GM18502 (cell line): Measurements from ENCODE around the gene CREG1.
"Not testable (repeated sequence)": the region's sequence is repeated elsewhere in the genome, so short reads cannot be mapped to it uniquely, and the experiment has no call there.

Experiments
- ATAC-seq: cut with Tn5 transposase; IDR thresholded peaks from one replicate; pipeline ENCODE4 v1.9.1; 2021; ENCODE audit warnings: mild to moderate bottlenecking; ENCODE audit not compliant: unreplicated experiment, poor library complexity

Gene CREG1

DNA sequence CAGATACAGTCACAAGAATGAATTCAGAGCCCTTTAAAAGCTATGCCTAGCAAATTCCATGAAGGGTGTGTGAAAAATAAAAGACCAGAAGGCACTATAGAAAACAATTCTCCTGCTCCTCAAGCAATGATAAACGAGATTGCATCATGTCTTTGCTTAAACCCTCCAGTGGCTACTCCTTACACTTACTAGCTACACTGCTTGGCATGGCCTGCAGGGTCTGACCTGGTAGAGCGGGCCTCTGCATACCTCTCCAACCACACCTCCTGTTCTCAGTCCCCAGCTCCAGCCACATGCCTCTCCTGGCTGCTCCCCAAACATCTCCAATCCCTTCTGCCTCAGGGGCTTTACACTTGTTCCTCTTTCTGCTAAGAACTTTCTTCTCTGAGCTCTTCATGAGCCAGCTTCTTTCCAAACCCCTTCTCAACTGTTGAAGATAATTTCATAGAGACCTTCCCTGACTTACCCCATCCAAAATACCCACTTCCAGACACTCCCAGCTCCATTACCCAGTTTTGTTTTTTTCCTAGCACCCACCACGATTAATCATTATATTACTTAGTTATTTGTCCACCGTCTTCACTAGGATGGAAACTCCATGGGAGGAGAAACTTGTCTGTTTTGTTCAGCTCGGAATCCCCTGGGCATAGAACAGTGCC lies 11.2 kb upstream of the CREG1 start:
- no peak for ATAC-seq

DNA sequence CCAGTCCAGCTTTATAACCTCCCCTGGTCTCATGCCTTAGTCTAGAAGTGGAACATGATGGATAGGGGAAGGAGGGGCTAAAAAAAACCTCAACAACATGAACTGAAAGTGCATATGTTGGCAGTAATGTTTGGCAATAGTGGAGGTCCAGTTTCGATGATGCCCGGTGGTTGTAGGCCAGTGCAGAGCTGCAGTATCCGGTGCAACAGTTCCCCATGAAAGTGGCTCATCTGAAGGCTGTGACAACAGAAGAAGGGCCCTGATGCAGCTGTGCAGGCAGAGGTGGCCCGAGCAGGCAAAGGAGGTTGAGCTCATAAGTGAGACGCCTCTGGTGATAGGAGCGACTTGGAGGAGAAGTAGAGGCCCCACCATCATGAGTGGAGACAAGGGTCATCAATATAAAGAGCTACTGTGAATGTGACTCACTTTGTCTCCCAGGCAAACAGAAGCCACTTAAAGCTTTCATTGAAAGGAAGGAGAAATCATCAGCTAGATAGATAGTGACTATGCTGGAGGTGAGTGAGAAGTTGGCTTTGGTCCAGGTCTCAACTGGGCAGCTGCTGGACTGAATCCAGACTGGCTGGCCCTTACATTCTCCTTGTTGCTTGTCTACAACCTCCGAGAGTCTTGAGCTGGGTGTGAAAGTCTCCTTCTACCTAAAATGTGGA lies 10.2 kb upstream of the CREG1 start:
- no peak for ATAC-seq

DNA sequence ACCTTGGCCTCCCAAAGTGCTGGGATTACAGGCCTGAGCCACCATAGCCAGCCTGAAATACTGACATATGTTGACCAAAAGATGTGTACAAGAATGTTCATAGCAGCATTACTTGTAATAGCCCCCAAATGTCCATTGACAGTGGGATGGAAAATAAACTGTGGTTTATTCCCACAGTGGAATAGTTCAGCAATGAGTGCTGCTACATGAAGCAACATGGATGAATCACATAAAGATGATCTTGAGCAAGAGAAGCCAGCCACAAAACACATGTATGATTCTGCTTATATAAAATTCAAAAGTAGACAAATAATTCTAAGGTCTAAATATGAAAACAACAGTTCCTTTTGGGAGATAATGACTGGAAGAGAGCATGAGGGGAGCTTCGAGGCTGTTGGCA lies 9.1 kb upstream of the CREG1 start:
- ATAC-seq = no peak

DNA sequence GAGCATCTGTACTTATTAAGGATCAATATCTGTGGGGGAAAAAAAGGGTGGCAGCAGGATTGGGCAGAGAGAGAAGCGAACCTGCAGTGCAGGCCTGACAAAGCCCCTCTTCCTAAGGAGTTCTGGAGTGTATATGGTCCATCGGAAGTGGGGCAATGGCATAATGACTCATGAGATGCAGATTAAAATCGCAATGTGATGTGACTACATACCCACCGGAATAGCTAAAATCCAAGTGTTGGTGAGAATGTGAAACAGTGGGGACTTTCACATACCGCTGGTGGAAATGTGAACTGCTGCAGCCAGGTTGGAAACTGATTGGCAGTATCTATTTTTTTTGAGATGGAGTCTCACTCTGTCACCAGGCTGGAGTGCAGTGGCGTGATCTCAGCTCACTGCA lies 8.2 kb upstream of the CREG1 start:
- ATAC-seq = no peak

DNA sequence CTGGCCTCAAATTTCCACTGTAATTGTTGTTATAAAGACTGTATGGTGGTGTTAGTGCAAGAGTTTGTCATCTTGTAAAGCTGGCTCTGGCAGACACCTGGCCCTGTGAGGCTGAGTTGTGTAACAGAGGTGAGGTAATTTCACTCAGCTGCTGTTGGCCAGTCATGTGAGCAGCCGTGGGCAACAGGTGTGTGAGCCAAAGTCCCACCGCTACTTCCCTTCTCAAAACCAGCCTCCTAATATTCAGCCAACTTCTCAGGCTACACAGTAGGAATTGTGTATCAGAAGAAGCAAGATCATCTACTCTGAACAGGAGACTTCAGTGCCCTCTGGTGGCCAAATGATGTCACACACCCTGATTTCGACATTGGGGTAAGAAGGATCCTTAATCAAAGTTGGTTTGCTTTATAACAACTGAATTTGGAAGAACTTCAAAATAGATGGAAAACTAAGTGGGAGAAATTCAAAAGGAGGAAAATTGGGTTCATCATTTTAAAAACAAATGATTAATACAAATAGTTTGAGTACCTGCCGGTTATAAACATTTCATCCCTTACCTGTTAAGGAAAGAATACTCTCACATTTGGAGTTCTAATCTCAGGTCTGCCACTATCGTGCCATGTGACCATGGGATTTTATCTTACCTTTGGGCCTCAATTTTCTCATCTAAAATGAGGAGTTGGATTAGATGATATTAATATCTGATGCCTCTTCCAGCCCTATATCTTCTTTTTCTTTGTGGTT lies 2.6 kb upstream of the CREG1 start:
- no peak for ATAC-seq

DNA sequence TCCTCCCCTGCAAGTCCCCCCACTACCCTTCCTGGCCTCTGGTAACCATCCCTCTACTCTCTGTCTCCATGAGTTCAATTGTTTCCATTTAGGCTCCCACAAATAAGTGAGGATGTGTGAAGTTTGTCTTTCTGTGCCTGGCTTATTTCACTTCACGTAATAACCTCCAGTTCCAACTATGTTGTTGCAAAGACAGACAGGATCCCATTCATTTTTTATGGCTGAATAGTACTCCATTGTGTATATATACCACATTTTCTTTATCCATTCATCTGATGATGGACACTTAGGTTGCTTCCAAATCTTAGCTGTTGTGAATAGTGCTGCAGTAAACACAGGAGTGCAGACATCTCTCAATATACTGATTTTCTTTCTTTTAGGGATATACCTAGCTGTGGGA lies 1.5 kb upstream of the CREG1 start:
- not testable (repeated sequence) for ATAC-seq

DNA sequence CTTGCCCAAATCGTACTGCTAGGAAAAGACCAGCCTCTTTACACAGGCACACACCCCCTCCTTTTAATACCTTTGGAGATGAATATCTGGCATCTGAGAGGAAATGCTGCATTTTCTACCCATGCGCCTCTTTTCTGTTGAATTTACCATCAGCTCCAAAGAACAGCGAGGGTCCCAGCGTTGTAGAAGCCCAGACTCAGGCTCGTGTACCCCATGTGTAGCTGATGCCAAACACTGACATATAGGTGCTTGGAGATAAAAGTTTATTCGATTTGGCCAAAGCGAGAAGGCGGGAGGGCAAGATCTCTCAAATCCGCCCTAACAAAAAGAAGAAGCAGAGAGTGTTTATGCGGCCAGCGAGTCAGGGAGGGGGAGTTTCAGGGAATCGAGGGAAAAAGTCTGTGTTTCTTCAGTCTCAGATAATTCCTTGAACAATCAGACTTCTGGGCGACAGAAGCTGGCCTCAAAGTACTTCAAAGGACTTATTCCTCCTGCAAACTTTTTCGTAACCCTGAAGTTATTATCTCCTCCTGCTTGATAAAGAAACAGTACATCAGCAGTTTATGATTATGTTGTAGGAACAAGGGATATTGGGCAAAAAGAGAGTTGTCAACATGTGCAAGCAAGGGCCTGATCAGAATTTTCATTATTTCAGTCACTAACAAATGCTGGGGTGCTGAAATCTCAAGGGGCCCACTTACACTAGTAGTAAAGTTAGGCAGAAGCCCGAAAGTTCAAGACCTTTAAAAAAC lies 642 bp upstream of the CREG1 start:
- ATAC-seq = peak; percentile 24

DNA sequence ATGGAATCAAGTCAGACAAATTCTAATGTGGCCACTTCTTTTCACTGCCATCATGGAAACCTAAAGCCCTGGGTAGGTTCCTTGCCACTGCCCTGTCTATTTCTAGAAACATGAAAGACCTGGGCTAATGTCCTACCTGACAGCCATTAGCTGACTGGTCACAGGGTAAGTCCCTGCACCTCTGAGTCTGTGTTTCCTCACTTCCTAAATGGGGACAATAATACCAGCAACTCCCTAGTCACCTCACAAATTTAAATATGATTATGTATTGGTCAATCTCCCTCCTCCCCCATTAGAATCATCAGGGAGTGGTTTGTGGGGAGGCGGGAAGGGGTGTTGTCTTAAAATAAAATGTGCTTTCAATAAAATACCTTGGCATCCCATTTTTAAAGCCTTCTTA lies 2.2 kb downstream of the CREG1 start:
- no peak for ATAC-seq

DNA sequence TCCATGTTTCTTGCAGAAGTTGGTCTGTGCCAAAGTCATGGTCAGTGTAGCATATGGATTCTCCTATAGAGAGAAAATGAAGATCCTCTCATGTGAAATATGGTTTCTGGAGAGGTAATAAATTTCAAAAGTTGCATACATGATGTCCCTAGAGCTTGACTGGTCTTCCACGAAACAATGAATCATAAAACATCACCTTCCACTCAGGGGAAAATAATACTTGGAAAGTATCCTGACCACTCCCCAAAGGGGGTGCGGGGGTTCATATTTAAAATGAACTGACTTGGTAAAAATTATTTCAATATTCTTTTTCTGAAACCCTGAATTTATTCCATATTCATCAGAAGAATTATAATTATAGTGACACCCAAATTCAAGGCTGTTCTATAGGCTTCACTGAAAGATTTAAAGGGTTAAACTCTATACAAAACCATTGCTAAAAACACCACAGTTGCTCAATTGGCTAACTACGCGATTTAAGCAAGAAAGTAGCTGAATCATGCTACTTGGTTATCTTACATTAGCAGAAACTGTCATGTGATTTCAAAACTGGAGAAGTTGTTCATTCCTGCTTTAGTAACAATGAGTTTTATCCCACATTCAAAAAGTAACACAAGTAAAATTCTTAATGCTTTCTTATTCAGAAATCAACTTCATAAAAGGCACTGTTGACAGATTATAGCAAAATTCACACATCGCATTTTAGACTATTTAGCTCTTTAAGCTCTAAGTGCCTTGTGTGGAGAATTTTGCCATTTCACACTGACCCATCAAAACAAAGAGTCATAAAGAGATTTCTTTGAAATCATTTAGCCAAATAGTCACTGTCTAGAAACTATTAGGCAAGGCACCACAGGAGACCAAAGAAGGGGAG lies 5.3 kb downstream of the CREG1 start:
- no peak for ATAC-seq

DNA sequence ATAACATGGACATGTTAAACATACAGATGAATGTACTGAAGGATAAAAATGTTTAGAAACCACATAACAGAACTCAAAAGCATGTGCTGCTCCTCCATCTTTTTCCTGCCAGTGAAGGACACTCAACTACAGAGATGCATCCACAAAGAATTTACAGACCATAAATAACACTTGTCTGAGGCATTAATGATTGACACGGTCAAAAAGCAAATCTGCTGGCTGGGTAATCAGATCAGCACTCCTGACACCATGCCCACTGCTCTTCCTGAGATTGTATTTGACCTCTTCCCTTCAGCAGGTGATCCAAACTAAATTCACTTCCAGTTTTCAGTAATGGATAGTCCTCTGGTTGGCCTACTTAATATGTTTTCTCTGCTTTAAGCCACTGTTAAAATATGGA lies 6.6 kb downstream of the CREG1 start:
- no peak for ATAC-seq

DNA sequence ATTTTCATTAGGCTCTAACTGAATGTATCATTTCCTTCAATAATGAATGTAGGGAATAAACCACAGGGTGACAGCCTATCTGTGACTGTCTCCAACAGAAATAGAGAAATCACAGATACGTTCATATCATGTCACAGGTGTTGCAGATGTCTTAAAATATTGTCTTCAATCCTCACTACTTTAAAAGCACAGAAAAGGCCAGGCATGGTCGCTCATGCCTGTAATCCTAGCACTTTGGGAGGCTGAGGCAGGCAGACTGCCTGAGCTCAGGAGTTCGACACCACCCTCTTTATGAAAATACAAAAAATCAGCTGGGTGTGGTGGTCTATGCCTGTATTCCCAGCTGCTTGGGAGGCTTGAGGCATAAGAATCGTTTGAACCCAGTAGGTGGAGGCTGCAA lies 8.2 kb downstream of the CREG1 start:
- no peak for ATAC-seq

DNA sequence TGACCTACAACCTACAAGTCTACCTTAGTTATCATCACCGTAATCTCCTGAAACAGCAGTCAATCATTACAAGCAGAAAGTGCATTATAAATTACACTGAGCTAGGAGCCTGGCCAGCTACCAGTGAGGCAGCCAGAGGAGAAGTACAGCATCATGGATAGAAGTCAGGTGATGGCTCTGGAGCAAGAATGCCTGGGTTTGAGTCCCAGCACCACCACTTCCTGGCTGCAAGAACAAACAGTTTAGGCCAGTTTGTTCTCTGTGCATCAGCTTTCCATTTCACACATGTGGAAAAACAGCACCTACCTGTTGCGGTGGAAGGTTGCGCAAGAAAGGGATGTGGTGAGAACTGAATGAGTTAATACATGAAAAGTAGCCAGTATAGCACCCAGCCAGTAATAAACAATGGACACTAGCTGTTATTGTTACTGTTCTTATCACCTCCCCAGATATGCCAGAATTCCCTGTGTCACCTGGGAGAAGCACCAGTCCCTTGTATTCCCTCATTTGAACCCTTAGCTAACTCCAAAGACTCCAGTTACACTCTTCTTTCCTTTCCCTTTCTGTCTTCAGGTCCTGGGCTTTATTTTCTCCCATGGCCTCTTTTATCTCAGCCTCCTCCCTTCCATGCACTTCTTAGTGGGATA lies 9.0 kb downstream of the CREG1 start:
- ATAC-seq = no peak

DNA sequence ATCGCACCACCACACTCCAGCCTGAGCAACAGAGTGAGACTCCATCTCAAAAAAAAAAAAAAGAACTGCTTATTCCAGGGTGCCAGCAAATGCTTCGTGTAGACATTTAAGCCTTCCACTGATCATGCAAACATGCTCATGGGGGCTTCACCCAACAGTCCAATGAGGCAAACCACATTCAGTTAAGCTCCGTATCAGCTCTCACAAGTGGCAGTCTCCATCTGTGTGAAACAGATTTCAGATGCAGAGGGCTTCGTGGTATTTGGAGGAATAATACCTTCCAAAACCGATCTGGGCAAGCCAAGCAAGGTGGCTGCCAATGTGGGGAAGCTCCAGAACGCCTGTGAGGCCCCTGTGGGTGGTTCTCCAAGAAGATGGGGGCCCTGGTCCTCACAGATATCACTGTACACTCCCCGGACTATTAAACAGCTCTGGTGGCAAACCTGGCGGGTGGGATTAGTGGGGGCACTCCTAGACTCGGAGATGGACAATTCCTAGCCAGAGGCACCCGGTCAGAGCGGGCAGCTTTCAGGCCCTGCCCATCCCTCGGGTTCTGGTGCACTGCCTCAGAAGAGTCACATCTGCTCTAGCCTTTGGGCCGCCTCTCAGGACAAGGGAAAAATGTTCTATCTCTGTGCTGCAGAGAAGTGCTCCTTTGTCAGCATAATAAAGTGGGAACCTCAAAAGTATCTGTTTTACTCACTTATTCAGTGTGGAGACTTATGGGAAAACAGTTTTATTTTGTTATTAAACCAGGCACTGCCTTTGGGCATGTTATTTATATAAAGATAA lies 10.2 kb downstream of the CREG1 start:
- no peak for ATAC-seq

DNA sequence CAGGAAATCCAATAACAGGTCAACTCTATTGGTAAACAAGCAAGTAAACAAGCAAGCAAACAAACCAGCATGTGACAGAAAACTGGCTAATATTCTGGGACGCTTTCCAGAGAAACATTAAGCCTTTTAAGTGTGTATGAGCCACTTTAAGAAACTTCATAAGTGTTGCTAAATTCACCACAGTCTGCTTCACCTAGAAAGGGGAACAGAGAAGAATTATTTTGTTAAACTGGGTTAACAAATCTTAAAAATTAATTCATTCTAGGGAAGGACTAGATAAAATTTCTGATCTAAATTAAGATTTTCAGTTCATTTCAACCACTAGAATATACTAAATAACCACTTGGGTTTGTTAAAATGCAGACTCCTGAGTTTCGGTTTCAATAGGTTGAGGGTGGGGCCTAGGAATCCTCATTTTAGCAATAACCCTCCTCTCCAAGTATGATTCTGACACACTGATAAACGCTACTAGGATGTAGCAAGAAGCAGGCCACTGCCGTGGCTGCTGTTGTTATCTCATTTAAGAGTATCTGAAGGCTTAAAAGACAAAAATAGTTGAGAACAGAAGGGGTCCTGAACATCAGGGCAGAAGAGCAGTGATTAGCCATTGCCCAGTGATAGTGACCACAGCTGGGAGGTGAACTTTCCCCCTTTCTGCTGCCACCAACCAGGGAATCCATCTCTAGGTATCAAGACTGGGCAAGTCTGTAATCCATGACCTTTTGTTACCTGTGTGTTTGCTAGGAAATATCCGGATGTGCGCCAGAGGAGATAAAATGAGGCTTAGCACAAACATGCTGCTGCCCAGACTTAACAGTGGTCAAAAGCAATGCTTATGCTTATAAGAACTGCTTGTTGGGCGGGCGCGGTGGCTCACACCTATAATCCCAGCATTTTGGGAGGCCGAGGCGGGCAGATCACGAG lies 11.2 kb downstream of the CREG1 start:
- ATAC-seq = peak; percentile 42

DNA sequence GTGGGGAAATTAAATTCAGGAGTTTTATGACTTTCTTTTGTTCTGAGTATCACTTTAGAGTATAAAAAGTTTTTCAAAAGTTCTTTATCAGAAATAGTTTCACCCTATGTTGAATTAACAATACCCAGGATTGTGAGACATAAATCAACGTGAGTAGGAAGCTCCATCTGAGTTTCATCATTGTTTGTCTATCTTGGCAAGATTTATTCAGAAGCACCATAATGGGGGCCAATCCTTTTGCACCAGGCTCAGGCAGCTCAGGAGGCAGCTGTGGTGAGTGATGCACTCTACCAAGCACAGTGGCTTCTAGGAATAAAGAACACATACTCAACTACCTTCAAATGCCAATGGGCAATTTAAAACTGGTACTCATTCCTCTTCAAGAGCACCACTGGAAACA lies 12.0 kb downstream of the CREG1 start:
- no peak for ATAC-seq

DNA sequence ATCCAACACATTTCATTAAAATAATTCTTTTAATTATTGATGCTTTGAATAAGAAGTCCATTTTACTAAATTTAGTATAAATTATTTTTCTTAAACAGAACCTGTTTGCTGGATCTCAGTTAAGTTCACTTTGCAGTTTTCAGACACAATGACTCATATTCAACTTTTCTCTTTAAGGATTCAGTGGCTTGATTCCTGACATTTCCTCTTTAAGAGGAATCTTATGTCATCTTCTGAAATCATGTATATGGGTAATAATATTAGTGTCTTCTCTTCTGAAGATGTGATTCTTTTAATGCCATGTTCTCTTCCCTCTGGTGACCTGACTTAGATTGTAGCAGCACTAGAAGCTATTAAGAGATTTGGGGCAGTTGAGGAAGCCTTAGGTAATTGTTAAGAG lies 12.6 kb downstream of the CREG1 start:
- no peak for ATAC-seq

DNA sequence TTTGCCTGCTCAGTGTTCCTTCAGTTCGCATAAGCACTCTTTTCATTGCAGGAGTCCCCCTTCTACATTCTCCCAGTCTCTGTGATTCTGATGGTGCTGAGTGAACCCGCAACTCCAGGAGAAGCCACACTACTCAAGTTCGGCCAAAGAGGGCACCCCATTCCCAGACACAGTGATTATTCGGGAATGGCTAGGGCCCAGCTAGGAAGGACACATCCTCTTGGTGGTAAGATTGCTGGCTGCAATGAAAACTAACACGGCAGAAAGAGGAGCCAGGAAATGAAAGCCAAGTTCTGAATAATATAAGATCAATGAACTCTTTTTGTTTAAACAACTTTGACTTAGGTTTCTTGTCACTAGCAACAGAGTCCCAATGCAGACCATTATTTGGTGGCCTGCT lies 14.9 kb downstream of the CREG1 start:
- no peak for ATAC-seq

DNA sequence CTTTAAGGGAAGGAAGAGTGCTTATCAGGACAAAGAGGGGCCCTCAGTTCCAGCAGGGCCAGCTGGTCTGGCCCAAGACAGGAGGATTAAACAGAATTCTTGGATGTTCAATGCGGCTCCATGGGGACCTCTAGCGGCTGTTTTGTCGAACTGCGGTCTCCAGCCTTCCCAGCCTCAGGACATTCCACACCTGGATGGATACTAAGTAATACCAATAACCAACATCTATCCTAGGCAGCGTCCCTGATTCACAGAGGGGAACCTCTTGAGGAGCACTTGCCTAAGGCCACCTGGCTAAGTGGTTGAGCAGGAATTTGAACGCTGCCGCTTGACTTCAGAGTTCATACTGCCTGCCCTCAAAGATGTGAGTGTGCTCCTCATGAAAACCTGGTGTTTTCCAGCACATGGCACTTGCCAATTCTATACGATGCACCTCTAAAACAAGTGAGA lies 19.7 kb downstream of the CREG1 start:
- peak; percentile 70 for ATAC-seq
